CD8-positive, alpha-beta memory T cell (primary cell): ENCODE data around the gene CDC42EP4. TPM values are rescaled to one million over a fixed set of nuclear protein-coding genes. Genes with fewer than 3 reads are reported as not detected.

Experiments used
- polyA plus RNA-seq: library from polyadenylated mRNA; unstranded; fragments of 300-500 nt; fragmentation: Illumina TruSeq; gene quantifications from one replicate; pipeline ENCODE4 v1.2.3, GENCODE V29; 2021
- total RNA-seq, 2 experiments: library from RNA; stranded (reverse); gene quantifications; one replicate each; pipeline ENCODE4 v1.2.3, GENCODE V29; 2021

The CDC42EP4 gene
- total and polyA plus RNA-seq, 3 experiments from 2014 or later = 0.29 to 0.55 (median 0.47) TPM

Other genes starting within 250 kb of the CDC42EP4 start
- gene SLC39A11, start 219.3 kb downstream of the CDC42EP4 start, total RNA-seq = 10 to 100 TPM; 17.2 to 18.5 TPM
- gene SLC39A11, start 219.3 kb downstream of the CDC42EP4 start, polyA plus RNA-seq = 13.1 TPM
- 1 to 10 TPM in 1 of 2 experiments, under 1 TPM in 1; 0.53 to 1.3 TPM for gene SSTR2, start 147.0 kb downstream of the CDC42EP4 start, total RNA-seq
- gene SSTR2, start 147.0 kb downstream of the CDC42EP4 start, polyA plus RNA-seq = not detected
- gene COG1, start 118.9 kb downstream of the CDC42EP4 start, total RNA-seq = 10 to 100 TPM; 24.6 to 26.5 TPM
- gene COG1, start 118.9 kb downstream of the CDC42EP4 start, polyA plus RNA-seq = 24.0 TPM
- gene CPSF4L, start 50.1 kb downstream of the CDC42EP4 start, total RNA-seq = not detected
- not detected for gene CPSF4L, start 50.1 kb downstream of the CDC42EP4 start, polyA plus RNA-seq